Fibroblast of skin of left quadriceps (primary cell): ENCODE data around the gene SAXO1.
"Not testable (repeated sequence)": the region's sequence is repeated elsewhere in the genome, so short reads cannot be mapped to it uniquely, and the experiment has no call there.

Experiments
- DNase-seq, 2 experiments: peaks; one replicate each; pipeline ENCODE4 v3.0.0-alpha.2; 2013; ENCODE audit warnings: low read depth in 2 of 2

The SAXO1 gene

DNA sequence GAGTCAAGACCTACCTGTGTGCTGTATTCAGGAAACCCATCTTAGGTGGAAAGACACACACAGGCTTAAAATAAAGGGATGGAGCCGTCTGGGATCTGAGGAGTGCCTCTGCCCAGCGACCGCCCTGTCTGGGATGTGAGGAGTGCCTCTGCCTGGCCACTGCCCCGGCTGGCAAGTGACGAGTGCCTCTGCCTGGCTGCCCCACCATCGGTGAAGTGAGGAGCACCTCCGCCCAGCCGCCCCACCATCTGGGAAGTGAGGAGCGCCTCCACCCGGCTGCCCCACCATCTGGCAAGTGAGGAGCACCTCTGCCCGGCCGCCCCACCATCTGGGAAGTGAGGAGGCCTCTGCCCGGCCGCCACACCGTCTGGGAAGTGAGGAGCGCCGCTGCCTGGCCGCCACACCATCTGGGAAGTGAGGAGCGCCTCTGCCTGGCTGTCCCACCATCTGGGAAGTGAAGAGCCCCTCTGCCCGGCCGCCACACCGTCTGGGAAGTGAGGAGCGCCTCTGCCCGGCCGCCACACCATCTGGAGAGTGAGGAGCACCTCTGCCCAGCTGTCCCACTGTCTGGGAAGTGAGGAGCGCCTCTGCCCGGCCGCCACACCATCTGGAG lies 33.7 kb downstream of the SAXO1 start:
- DNase-seq = no peak

DNA sequence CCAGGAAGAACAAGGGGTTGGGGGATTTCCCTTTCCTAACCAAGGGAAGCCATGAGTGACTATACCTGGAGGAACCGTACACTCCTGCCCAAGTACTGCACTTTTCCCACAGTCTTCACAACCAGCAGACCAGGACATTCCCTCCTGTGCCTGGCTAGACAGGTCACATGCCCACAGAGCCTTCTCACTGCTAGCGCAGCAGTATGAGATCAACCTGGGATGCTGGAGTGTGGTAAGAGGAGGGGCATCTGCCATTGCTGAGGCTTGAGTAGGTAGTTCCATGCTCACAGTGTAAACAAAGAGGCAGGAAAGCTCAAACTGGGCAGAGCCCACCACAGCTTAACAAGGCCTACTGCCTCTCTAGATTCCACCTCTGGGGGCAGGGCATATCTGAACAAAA lies 35.9 kb downstream of the SAXO1 start:
- DNase-seq = no peak

DNA sequence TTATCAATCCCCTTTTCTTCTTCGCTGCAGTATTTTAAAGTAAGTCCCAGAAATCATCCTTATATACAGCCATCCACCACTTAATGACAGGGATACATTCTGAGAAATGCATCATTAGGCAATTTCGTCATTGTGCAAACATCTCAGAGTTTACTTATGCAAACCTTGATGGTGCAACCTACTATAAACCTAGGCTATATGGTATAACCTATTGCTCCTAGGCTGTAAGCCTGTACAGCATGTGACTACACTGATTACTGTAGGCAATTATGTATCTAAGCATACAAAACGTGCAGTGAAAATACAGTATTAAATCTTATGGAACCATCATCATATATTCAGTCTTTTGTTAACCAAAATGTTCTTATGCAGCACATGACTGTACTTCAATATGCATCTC lies 36.8 kb downstream of the SAXO1 start:
- no peak for DNase-seq

DNA sequence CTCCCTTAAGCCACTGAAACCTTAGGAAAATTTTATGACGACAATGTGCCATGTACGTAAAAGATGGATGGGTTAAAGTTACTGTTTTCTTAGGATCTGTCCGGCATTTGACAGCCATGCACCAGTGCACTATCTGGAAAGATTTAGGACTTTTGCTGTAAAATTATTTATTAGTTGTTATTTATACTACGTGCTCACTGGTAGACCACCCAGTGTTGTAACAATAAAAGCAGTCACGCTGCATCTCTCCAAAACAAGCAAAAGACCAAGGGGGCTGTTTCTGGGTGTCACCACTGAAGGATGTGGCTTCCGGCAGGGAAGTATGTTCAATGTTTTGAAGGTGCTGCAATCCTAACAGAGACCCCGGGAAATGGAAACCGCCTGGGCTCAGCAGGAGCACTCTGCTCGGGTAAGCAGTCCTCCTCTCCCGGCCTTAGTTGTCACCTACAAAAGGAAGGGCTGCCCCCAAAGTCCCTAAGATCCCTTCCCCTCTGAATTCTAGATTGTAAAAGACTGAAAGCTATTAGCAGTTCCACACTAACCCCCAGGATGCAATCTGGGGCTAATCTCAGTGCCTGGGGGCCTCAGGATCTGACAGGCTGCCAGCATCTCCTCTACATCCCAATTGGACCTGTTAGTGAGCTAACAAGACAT lies 38.6 kb downstream of the SAXO1 start:
- no peak for DNase-seq

DNA sequence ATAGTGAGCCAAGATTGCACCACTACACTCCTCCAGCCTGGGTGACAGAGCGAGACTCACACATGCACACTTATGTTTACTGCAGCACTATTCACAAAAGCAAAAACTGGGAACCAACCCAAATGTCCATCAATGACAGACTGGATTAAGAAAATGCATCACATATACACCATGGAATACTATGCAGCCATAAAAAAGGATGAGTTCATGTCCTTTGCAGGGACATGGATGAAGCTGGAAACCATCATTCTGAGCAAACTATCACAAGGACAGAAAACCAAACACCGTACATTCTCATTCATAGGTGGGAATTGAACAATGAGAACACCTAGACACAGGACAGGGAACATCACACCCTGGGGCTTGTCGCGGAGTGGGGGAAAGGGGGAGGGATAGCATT lies 41.8 kb downstream of the SAXO1 start:
- not testable (repeated sequence) for DNase-seq

DNA sequence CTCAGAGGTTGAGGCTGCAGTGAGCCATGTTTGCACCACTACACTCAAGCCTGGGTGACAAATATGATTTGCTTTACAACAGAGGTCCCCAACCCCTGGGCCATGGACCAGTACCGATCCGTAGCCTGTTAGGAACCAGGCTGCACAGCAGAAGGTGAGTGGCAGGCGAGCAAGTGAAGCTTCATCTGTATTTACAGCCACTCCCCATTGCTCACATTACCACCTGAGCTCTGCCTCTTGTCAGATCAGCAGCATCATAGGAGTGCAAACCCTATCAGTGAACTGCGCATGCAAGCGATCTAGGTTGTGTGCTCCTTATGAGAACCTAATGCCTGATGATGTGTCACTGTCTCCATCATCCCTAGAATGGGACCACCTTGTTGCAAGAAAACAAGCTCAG lies 42.5 kb downstream of the SAXO1 start:
- no peak for DNase-seq

DNA sequence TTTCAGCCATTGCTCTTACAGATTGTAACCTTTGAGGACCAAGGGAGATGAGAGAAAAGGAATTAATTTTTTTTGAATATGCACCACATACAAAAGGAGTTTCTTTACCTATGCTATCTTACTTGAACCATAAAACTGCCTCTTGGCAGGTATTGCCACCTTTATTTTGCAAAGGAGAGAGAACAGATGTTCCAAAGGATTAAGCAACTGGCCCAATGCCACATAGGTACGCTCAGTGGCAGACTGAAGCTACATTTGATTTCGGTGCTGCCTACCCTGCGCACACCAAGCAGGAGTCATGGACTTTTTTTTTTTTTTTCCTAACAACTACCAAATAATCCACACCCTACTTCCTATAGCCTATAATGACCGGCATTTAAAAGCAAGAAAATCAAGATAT lies 43.1 kb downstream of the SAXO1 start:
- no peak for DNase-seq

DNA sequence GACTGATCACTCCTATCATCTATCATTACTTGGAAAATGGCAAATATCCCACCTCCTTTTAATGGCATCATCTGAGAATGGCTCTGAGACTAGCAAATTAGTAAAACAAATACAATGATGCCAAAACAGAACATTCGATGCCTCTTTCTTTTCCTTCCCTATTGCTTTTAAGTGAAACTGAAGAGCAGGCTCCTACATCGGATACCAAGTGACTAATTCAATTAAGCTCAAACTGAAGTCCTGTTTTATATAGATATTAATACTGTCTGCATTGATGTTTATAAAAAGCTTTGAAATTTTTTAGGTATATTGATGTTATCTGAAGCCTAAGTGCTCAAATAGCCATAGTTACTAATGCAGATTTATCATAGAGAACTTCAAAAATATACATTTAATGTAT lies 43.9 kb downstream of the SAXO1 start:
- DNase-seq = no peak

DNA sequence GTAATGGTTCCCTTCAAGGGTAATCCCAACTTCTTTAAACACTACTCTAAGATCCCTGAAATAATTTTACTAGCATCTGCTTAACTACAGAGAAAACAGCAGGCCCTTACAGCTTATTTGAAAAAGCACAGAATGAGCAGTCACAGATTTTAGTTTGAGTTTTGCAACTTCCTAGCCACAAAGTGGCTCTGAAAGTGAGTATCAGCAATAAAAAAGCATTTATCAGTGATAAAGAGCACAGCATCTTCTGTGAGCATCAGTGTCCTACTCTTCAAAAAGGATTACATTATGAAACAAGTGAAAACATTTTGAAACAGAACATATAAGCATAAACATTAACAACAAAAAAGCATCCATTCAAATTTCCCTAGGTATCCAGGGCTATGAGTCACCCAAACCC lies 45.0 kb downstream of the SAXO1 start:
- no peak for DNase-seq

DNA sequence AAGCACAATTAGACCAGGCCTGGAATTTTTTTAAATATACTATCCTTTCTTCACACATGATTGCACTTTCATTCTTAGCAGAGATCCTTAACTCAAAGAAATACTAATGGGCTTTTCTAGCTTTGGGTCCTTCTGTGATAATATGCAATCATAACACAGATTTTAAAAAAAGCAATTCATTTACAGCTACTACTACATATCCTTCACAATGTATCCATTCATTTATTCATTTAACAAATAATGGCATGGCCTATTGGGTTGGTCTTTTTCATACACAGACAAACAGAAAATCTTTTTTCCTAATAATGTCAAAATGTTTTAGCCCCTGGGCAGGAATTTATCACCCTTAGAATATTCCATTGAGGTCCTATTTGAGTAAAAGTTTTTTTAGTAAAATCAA lies 47.0 kb downstream of the SAXO1 start:
- DNase-seq = no peak

DNA sequence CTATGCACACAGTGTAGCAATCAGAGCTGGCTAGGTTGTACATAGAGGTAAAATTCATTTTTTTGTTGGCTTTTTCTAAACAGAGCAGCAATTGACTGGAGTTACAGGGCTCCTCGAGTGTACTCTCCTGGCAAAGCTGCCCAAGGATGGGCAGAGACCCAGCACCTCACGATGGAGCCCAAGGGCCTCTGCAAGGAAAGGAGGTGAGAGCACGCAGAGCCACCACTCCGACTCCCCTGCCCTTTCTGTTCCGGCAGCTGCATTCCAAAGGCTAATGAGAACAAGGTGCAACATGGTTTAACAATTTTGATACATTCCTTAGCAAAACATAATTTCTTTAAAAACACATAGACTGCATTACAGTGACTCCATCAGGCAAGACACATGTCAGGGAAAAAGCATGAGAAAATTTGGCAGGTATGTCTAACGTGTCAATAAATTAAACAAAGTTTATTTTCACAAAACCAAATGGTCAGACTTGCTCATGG lies 47.5 kb downstream of the SAXO1 start:
- DNase-seq = peak; percentile 51 to 60

DNA sequence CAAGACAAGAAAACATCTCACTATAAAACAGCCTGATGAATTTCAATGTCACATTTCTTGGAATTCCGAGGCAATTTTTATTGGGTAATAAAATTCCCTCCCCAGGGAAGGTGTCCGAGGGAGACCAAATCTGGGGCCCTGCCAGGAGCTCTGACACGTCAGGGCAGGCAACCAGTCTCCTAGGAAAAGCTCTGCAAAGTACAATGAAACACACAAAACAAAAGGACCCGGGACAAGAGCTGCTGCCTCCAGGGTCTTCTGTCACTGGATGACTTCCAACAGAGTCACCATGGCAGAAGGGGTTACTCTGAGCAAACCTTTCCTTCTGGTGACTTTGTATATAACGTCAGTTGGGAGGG lies 50.8 kb downstream of the SAXO1 start:
- no peak for DNase-seq

DNA sequence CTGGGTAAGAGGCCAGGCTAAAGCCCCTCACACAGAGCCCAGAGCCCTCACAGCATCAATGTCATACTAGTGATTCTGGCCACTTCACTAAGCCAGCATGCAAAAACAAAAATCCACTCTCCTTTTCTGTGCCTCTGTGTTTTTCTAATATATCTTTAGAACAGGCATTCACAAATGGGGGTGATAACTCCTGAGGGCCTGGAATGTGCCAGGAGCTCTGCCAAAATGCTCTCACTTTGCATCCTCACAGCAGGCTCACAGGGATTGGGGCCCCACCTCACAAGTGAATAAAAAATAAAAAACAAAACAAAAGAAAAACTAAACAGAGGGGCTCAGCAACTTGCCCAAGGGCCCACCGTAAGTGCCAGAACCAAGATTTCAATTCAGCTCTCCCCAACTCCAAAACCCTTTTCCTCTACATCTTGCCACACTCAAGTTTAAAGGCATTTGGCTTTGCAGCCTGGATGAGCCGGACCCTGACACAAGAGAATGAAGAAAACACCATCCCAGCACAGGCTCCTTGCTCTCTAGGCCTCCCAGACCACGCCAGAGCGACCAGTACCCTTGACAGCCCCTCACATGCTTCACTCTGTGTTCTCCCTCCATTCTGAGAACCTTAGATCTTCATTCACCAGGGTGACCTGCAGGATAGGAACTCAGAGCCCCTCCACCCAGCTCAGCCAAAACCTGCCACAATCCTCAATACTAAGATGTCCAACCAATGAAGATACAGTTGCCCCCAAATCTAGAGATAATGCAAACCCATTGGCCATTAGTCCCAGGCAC lies 51.3 kb downstream of the SAXO1 start:
- DNase-seq = no peak

DNA sequence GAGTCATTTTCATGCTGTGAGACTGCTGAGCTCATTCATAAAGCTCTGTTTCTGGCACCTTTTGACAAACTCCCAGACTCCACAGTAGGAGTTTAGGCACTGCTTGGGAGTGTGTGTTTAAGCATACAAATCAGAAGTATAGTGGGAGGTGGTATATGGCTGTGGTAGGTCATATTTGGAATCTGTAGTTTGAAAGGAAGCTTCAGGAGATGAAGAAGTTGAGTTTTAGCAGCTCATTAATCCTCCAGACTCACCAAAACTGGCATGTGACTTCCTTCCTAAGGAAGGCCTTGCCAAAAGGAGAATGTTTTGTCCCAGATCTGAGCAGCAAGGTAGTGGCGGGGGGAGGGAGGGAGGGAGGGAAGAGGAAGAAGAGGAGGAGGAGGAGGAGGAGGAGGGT lies 52.8 kb downstream of the SAXO1 start:
- DNase-seq = no peak

DNA sequence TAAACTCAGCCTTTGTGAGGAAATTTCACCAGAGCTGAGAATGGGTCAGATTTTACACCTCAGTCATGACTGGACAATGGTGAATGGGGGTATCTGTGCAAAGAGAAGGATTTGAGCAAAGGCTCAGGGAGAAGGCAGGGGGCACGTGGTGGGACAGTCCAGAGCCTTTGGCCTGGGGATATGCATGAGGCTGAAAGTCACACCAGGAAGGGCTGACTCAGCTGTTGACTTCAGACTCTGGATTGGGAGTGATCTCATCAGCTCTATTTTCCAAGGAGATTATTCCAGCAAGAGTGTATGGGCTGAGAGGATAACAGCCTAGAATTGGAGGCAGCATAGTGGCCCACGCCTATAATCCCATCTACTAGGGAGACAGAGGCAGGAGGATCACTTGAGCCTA lies 53.6 kb downstream of the SAXO1 start:
- DNase-seq = no peak

DNA sequence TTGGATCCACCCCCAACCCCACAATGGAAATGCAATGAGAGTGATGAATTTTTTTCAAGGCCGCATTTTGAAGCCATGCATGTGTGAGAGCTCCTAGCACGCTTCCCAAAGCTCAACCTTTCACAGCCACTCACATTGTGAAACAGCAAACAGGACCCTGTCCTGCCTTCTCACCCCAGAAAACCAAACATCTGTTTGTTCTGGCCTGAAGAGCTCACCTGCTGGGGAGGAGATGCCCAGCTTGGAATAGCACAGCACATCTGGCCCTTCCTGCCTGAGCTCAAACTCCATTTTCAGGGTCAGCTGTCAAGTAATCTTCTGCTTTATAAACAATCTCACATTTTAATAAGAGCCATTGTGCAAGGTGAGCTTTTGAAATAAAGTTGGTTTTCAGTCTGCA lies 54.8 kb downstream of the SAXO1 start:
- no peak for DNase-seq

DNA sequence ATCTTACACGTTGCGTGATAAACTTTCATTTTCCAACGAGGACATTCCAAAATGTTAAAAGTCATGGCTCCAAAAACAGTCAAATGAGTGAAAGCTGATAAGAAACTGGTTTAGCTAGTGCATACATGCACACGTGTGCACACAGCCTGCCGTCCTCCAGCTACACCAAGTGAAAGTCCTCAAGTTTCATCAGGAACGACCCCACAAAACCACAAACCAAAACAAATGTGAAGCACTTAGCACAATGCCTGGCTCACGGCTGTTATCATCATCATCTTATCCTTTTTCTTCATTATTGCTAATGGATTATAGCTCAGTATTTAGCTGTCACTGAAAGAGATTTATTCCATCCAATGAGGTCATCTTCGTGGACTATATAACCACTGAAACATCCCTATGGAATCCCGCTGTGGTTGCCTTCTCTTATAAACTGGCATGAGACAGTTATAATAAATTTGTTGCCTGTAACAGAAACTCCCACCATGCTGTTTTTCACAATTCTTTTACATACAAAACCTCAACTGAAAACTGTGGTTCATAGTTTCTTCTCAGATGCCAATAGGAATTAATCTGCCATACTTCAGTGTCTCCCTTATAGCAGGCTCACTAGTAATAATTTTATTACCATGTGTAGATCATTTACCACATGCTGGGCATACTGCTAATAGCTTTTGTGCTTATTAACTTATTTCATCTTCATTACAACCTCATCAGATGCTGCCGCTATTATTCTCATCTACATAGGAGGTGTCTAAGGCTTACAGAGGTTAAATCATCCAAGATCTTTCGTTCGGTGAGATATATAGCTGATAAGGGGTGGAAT lies 56.1 kb downstream of the SAXO1 start:
- DNase-seq = peak; percentile 97

DNA sequence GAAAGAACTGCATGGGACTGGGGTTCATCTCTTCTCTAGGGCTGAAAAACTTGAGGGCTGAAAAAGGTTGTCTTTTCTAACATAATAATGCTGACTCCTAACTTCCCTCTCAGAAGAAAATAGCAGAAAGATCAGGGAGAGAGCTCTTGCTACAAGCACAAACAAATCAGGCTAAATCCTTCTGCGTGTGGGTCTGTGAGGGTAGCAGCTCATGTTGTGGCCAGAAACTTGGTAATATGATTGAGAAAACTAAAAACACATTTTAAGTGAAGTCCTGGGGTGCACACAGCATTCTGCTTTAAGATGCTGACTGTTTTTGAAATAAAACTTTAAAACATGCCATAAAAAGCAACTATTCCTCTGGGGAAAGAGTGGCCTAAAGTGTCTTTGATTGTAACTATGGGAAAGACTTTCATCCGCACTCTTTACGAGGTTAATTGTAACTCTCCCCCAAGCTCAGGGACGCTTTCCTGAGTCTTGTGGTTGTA lies 56.7 kb downstream of the SAXO1 start:
- DNase-seq = no peak

DNA sequence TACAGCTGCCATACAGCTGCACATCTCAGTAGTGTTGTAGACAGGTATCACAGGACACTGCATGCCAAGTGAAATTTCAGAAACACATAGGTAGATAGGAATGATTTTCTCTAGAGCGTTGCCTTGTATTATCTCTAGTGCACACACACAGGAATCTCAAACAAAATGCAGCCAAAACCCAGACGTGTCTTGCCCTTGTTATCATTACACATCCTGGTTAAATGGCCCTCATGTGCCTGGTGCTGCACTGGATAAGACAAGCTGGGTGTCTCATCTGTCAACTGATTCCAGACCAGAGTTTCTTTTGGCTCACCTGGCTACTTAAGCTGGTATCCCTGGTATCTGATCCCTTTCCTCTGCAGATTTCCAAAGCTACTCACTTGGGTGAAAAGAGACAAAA lies 59.7 kb downstream of the SAXO1 start:
- no peak for DNase-seq

DNA sequence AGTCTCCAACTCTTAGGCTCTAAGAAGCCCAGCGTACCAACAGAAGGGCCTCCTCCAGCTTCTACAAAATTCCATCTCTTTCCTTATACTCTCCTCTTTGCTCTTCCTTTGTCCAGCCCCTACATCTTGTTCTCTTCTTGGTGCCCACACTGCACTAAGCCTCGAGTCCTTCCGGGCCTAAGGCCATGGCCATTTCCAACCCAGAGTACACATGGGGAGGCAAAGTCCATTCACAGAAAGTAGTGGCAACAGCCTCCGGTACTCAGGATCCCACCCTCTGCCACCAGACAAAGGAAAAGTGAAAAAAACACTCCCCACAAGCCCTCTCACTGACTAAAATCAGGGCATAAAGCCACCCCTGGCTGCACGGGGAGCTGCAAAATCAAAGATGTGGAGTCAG lies 60.3 kb downstream of the SAXO1 start:
- no peak for DNase-seq

DNA sequence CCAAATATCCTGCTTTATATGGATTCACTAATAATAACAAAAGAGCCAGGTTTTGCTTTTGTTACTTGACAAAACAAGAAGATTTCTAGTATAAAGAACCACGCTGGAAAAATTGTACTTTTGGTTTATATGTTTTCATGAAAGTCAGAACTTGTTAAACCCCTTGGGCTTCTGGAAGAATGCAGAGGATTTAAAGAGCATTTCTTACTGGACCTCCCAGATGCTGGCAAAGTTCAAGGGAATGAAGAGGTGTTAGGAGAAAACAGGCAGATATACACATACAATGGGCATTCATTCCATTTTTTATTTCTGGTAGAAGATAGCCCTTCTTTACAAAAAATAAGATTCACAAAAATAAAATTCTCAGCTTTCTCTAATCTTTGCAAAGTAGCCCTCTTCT lies 61.1 kb downstream of the SAXO1 start:
- DNase-seq = no peak

DNA sequence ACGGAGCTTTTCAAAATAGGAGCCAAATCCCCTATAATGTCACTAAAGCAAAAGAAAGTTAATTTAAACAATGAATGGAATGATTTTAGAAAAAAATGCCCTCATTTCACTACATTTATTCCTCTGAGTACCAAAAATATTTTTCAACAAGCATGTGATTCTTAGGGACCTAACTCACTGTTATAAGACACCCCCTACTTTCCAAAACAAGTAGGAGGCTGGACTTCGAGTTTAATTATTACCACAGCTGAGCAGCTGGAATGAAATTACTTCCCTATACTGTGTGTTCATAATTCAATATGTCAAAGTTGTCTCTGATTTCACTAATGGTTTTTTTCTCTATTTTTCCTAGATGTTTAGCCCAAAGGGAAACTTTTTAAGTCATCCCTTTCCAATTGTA lies 61.6 kb downstream of the SAXO1 start:
- no peak for DNase-seq
